ENCODE results near the gene TINAGL1.

Gene TINAGL1

GRCh38 chr1:31580513-31580870, 4.2 kb downstream of the TINAGL1 start:
- no peaks in the 10 kb centered on the region for H3K9me3 ChIP-seq (replicated peaks; ENCODE audit: insufficient read depth, low read length)
- H3K36me3 ChIP-seq (replicated peaks; ENCODE audit: insufficient read depth, low read length), result no peaks in the 10 kb centered on the region
- no peaks in the 10 kb centered on the region for H3F3A ChIP-seq (ENCODE audit: insufficient read depth, low read length)
- H4K20me1 ChIP-seq (ENCODE audit: insufficient read depth, low read length), result no peaks in the 10 kb centered on the region
- no peaks in the 10 kb centered on the region for H3K4me1 ChIP-seq (ENCODE audit: low read length)
- no peak overlapping the region for H3K27ac ChIP-seq (ENCODE audit: low read length)
- TF ChIP-seq EZH2phosphoT487 (IDR thresholded peaks at IDR 0.05; ENCODE audit: low read length) (no peak), EZH2 (optimal IDR thresholded peaks at IDR 0.05; ENCODE audit: low read depth, low read length) (no peak), CTCF (IDR thresholded peaks at IDR 0.05; ENCODE audit: low read length) (no peak)
- H2AFZ ChIP-seq (ENCODE audit: low read length), result no peak overlapping the region
- no peak overlapping the region for H3K4me3 ChIP-seq (ENCODE audit: low read length)
- no peak overlapping the region for H3K4me2 ChIP-seq (ENCODE audit: low read depth, low read length)
- no peaks in the 10 kb centered on the region for H3K9me2 ChIP-seq (replicated peaks; ENCODE audit: insufficient read depth, low read length)
- no peak for DNase-seq
- peaks cover 6% of the 10 kb centered on the region for H3K27me3 ChIP-seq (replicated peaks; ENCODE audit: insufficient read depth, low read length)
- no peaks in the 10 kb centered on the region for H3K79me2 ChIP-seq (ENCODE audit: low read length)
- no peak overlapping the region for H3K9ac ChIP-seq (ENCODE audit: low read length)

- Histone ChIP-seq H3K4me3 (ENCODE audit: low read length) (no peak overlapping the region), H3K79me2 (ENCODE audit: low read length) (no peaks in the 10 kb centered on the region), H3F3A (ENCODE audit: insufficient read depth, low read length) (no peaks in the 10 kb centered on the region), H3K4me1 (ENCODE audit: low read length) (no peaks in the 10 kb centered on the region), H3K9me3 (replicated peaks; ENCODE audit: insufficient read depth, low read length) (no peaks in the 10 kb centered on the region), H3K27me3 (replicated peaks; ENCODE audit: insufficient read depth, low read length) (peaks cover 6% of the 10 kb centered on the region), H3K27ac (ENCODE audit: low read length) (no peak overlapping the region), H4K20me1 (ENCODE audit: insufficient read depth, low read length) (no peaks in the 10 kb centered on the region), H3K4me2 (ENCODE audit: low read depth, low read length) (no peak overlapping the region), H3K36me3 (replicated peaks; ENCODE audit: insufficient read depth, low read length) (no peaks in the 10 kb centered on the region), H3K9ac (ENCODE audit: low read length) (no peak overlapping the region), H2AFZ (ENCODE audit: low read length) (no peak overlapping the region), H3K9me2 (replicated peaks; ENCODE audit: insufficient read depth, low read length) (no peaks in the 10 kb centered on the region)
- DNase-seq, result no peak
- TF ChIP-seq EZH2phosphoT487 (IDR thresholded peaks at IDR 0.05; ENCODE audit: low read length) (no peak), EZH2 (optimal IDR thresholded peaks at IDR 0.05; ENCODE audit: low read depth, low read length) (no peak), CTCF (IDR thresholded peaks at IDR 0.05; ENCODE audit: low read length) (no peak)
Measured at GRCh38 chr1:31580891-31581603, 4.7 kb downstream of the TINAGL1 start.

- Histone ChIP-seq H3K4me3 (ENCODE audit: low read length) (no peak overlapping the region), H3K9me3 (replicated peaks; ENCODE audit: insufficient read depth, low read length) (no peaks in the 10 kb centered on the region), H3K27ac (ENCODE audit: low read length) (no peak overlapping the region), H3K9ac (ENCODE audit: low read length) (no peak overlapping the region), H2AFZ (ENCODE audit: low read length) (no peak overlapping the region), H3K4me2 (ENCODE audit: low read depth, low read length) (no peak overlapping the region), H3K27me3 (replicated peaks; ENCODE audit: insufficient read depth, low read length) (peaks cover 6% of the 10 kb centered on the region), H3K36me3 (replicated peaks; ENCODE audit: insufficient read depth, low read length) (no peaks in the 10 kb centered on the region), H4K20me1 (ENCODE audit: insufficient read depth, low read length) (no peaks in the 10 kb centered on the region), H3F3A (ENCODE audit: insufficient read depth, low read length) (no peaks in the 10 kb centered on the region), H3K79me2 (ENCODE audit: low read length) (no peaks in the 10 kb centered on the region), H3K9me2 (replicated peaks; ENCODE audit: insufficient read depth, low read length) (no peaks in the 10 kb centered on the region), H3K4me1 (ENCODE audit: low read length) (no peaks in the 10 kb centered on the region)
- no peak for DNase-seq
- TF ChIP-seq CTCF (IDR thresholded peaks at IDR 0.05; ENCODE audit: low read length), result no peak
- no peak for TF ChIP-seq EZH2phosphoT487 (IDR thresholded peaks at IDR 0.05; ENCODE audit: low read length)
- no peak for TF ChIP-seq EZH2 (optimal IDR thresholded peaks at IDR 0.05; ENCODE audit: low read depth, low read length)
Measured at GRCh38 chr1:31581821-31582810, 5.8 kb downstream of the TINAGL1 start.
